NCI-H69 (cell line): ENCODE results near the gene MRPL32.

Experiments
- DNase-seq: peaks from one replicate; lab custom pipeline; 2025; lab: John Stamatoyannopoulos, UW

The MRPL32 gene

GRCh38 chr7:42964849-42965805 is 33.0 kb downstream of the MRPL32 start:
- DNase-seq = no peak

- DNase-seq = no peak
Observed at GRCh38 chr7:42967391-42967790, 35.2 kb downstream of the MRPL32 start.

GRCh38 chr7:42972699-42973500 is 40.7 kb downstream of the MRPL32 start:
- peak; percentile 10 for DNase-seq

- DNase-seq = no peak
Observed at GRCh38 chr7:42976371-42976770, 44.2 kb downstream of the MRPL32 start.

GRCh38 chr7:42978496-42978895 is 46.3 kb downstream of the MRPL32 start:
- DNase-seq = no peak

- no peak for DNase-seq
Observed at GRCh38 chr7:42980084-42980483, 47.9 kb downstream of the MRPL32 start.

- no peak for DNase-seq
Observed at GRCh38 chr7:42980514-42980913, 48.3 kb downstream of the MRPL32 start.

- DNase-seq = no peak
Observed at GRCh38 chr7:42981601-42982000, 49.4 kb downstream of the MRPL32 start.

GRCh38 chr7:42982604-42983115 is 50.5 kb downstream of the MRPL32 start:
- no peak for DNase-seq

GRCh38 chr7:42984137-42984536 is 52.0 kb downstream of the MRPL32 start:
- DNase-seq = no peak

GRCh38 chr7:42986213-42986612 is 54.0 kb downstream of the MRPL32 start:
- no peak for DNase-seq

GRCh38 chr7:42986781-42987248 is 54.6 kb downstream of the MRPL32 start:
- DNase-seq = no peak
